Fibroblast of lung (primary cell): ENCODE data around the gene CRYBG2. TPM values are rescaled to one million over a fixed set of nuclear protein-coding genes. Genes with fewer than 3 reads are reported as not detected.
A peak's percentile ranks its signal among the peaks of the same experiment; 100 is the strongest.
"Not testable (repeated sequence)": the region's sequence is repeated elsewhere in the genome, so short reads cannot be mapped to it uniquely, and the experiment has no call there.

ENCODE experiments used
- DNase-seq, 2 donors: peaks; one replicate each; pipeline versions ENCODE4 v3.0.0 to v3.0.0-alpha.2; 2010; ENCODE audit warnings: low read depth in 2 of 2
- H2AFZ ChIP-seq: 2 replicates; pipeline ENCODE4 v1.5.1; 2012; ENCODE audit warnings: low read length, control low read depth, inconsistent platforms
- H3K27ac ChIP-seq: 2 replicates; pipeline ENCODE4 v1.5.1; 2011; ENCODE audit warnings: low read length, control low read depth; ENCODE audit not compliant: insufficient read depth
- H3K27me3 ChIP-seq: 2 replicates; pipeline ENCODE4 v1.5.1; 2011; ENCODE audit warnings: mild to moderate bottlenecking, low read length; ENCODE audit not compliant: control insufficient read depth, insufficient read depth
- H3K36me3 ChIP-seq: 2 replicates; pipeline ENCODE4 v1.5.1; 2011; ENCODE audit warnings: low read length; ENCODE audit not compliant: control insufficient read depth, insufficient read depth
- H3K4me1 ChIP-seq: 2 replicates; pipeline ENCODE4 v1.5.1; 2011; ENCODE audit warnings: low read length; ENCODE audit not compliant: control insufficient read depth, insufficient read depth; ENCODE audit errors: extremely low read depth
- H3K4me2 ChIP-seq: 2 replicates; pipeline ENCODE4 v1.5.1; 2011; ENCODE audit warnings: low read length, control low read depth; ENCODE audit not compliant: insufficient read depth; ENCODE audit errors: extremely low read depth
- H3K4me3 ChIP-seq, 4 experiments: fragments of 200-600 bp in 1 of 4; sonication (generic) in 1 of 4; replicated peaks in 1 of 4; 2 replicates each; pipeline ENCODE4 v1.5.1; 2011 to 2016; ENCODE audit warnings: low read length in 4 of 4, low read depth in 3 of 4, mild to moderate bottlenecking in 3 of 4, control low read depth in 2 of 4, inconsistent platforms in 1 of 4, mixed read lengths in 1 of 4; ENCODE audit not compliant: insufficient read depth in 1 of 4; ENCODE audit errors: control extremely low read depth in 1 of 4
- H3K79me2 ChIP-seq: 2 replicates; pipeline ENCODE4 v1.5.1; 2012; ENCODE audit warnings: mild to moderate bottlenecking, low read length, inconsistent platforms; ENCODE audit not compliant: control insufficient read depth, insufficient read depth
- H3K9ac ChIP-seq: 2 replicates; pipeline ENCODE4 v1.5.1; 2011; ENCODE audit warnings: mild to moderate bottlenecking, low read length, control low read depth; ENCODE audit not compliant: insufficient read depth
- H3K9me3 ChIP-seq: 2 replicates; pipeline ENCODE4 v1.5.1; 2012; ENCODE audit warnings: low read depth, low read length; ENCODE audit not compliant: control insufficient read depth, insufficient read depth
- H4K20me1 ChIP-seq: 2 replicates; pipeline ENCODE4 v1.5.1; 2011; ENCODE audit warnings: low read length; ENCODE audit not compliant: control insufficient read depth, insufficient read depth; ENCODE audit errors: extremely low read depth
- CTCF ChIP-seq, 2 donors: IDR thresholded peaks in 1 of 2; conservative IDR thresholded peaks in 1 of 2; 1 replicate in 1 of 2; 2 replicates in 1 of 2; pipeline ENCODE4 v1.5.1; 2011 to 2012; ENCODE audit warnings: low read length in 2 of 2, control low read depth in 1 of 2, inconsistent platforms in 1 of 2, low read depth in 1 of 2, mild to moderate bottlenecking in 1 of 2
- EZH2 ChIP-seq: IDR thresholded peaks from 2 replicates; pipeline ENCODE4 v1.5.1; 2012; ENCODE audit warnings: low read length, control low read depth, mild to moderate bottlenecking; ENCODE audit errors: missing control alignments
- polyA plus RNA-seq, 2 donors: library from polyadenylated mRNA; depleted of rRNA in 1 of 2; stranded (reverse) in 1 of 2; unstranded in 1 of 2; fragments of >200 nt; gene quantifications; 2 replicates each; pipeline ENCODE4 v1.2.1, GENCODE V29; 2011 to 2012; ENCODE audit warnings: missing spikeins in 1 of 2
- total RNA-seq: library from RNA; depleted of rRNA; stranded (reverse); fragments of >200 nt; gene quantifications from 2 replicates; pipeline ENCODE4 v1.2.1, GENCODE V29; 2014

Gene CRYBG2
- total and polyA plus RNA-seq, 2 donors (not counting 1 experiment from before 2014, with no cell fraction given): not detected

GRCh38 chr1:26373789-26374188 is 19.9 kb upstream of the CRYBG2 start:
- peak in 1 of 2 donors; percentile 66 for DNase-seq
- Histone ChIP-seq H3K79me2 (no peaks in the 10 kb centered on the region), H3K27ac (no peak overlapping the region), H2AFZ (no peak overlapping the region), H3K4me2 (no peak overlapping the region), H3K9me3 (no peaks in the 10 kb centered on the region), H4K20me1 (no peaks in the 10 kb centered on the region), H3K27me3 (no peaks in the 10 kb centered on the region), H3K4me1 (peaks cover 9% of the 10 kb centered on the region), H3K9ac (no peak overlapping the region), H3K36me3 (no peaks in the 10 kb centered on the region), H3K4me3 (no peak overlapping the region)
- TF ChIP-seq EZH2 (no peak), CTCF (conservative IDR thresholded peaks at IDR 0.05 in 1 of 2, IDR thresholded peaks at IDR 0.05 in 1 of 2; ENCODE audit: low read depth in 1 of 2, low read length in 2 of 2) (no peak)

- Histone ChIP-seq H3K27ac (no peak overlapping the region), H3K27me3 (no peaks in the 10 kb centered on the region), H2AFZ (no peak overlapping the region), H3K79me2 (no peaks in the 10 kb centered on the region), H3K4me2 (no peak overlapping the region), H4K20me1 (no peaks in the 10 kb centered on the region), H3K36me3 (no peaks in the 10 kb centered on the region), H3K4me1 (peaks cover 6% of the 10 kb centered on the region), H3K4me3 (no peak overlapping the region), H3K9me3 (no peaks in the 10 kb centered on the region), H3K9ac (no peak overlapping the region)
- no peak for DNase-seq
- TF ChIP-seq EZH2: no peak
- no peak for TF ChIP-seq CTCF (conservative IDR thresholded peaks at IDR 0.05 in 1 of 2, IDR thresholded peaks at IDR 0.05 in 1 of 2; ENCODE audit: low read depth in 1 of 2, low read length in 2 of 2)
Observed at GRCh38 chr1:26373281-26373680, 19.4 kb upstream of the CRYBG2 start.

GRCh38 chr1:26372611-26373010 is 18.7 kb upstream of the CRYBG2 start, which contains the start of gene ZNF683:
Gene ZNF683, minus strand, starts transcription at chr1:26372750. Its CDS starts 4,179 bp downstream, at chr1:26368571.
- not testable (repeated sequence) for DNase-seq, H2AFZ ChIP-seq, H4K20me1 ChIP-seq, H3K36me3 ChIP-seq, H3K4me2 ChIP-seq, H3K9me3 ChIP-seq, H3K4me1 ChIP-seq, H3K79me2 ChIP-seq, H3K27me3 ChIP-seq, H3K9ac ChIP-seq, H3K4me3 ChIP-seq, H3K27ac ChIP-seq
